NCI-H526 treated with DMSO at 0.1 percent for 48 hours (cell line): ENCODE data around the gene SHISAL1.

Experiments used
- DNase-seq: peaks from one replicate; lab custom pipeline; 2025; lab: John Stamatoyannopoulos, UW

SHISAL1 gene

GRCh38 chr22:44277386-44278135 is 35.2 kb downstream of the SHISAL1 start:
- no peak for DNase-seq

- DNase-seq: no peak
Measured at GRCh38 chr22:44276706-44277356, 35.9 kb downstream of the SHISAL1 start.

GRCh38 chr22:44276041-44276440 is 36.7 kb downstream of the SHISAL1 start:
- no peak for DNase-seq

GRCh38 chr22:44275631-44275995 is 37.1 kb downstream of the SHISAL1 start:
- no peak for DNase-seq

- no peak for DNase-seq
Measured at GRCh38 chr22:44274918-44275630, 37.7 kb downstream of the SHISAL1 start.

- no peak for DNase-seq
Measured at GRCh38 chr22:44273175-44273574, 39.6 kb downstream of the SHISAL1 start.

- DNase-seq: no peak
Measured at GRCh38 chr22:44272401-44272771, 40.4 kb downstream of the SHISAL1 start.

- DNase-seq: no peak
Measured at GRCh38 chr22:44271732-44272400, 40.9 kb downstream of the SHISAL1 start.

GRCh38 chr22:44271010-44271500 is 41.7 kb downstream of the SHISAL1 start:
- no peak for DNase-seq

GRCh38 chr22:44270556-44270880 is 42.2 kb downstream of the SHISAL1 start:
- no peak for DNase-seq

- no peak for DNase-seq
Measured at GRCh38 chr22:44269757-44270555, 42.8 kb downstream of the SHISAL1 start.

- DNase-seq: no peak
Measured at GRCh38 chr22:44269117-44269498, 43.6 kb downstream of the SHISAL1 start.

- no peak for DNase-seq
Measured at GRCh38 chr22:44268431-44269116, 44.2 kb downstream of the SHISAL1 start.

GRCh38 chr22:44267856-44268255 is 44.9 kb downstream of the SHISAL1 start:
- DNase-seq: no peak

- DNase-seq: no peak
Measured at GRCh38 chr22:44266796-44267760, 45.7 kb downstream of the SHISAL1 start.

GRCh38 chr22:44263547-44263946 is 49.2 kb downstream of the SHISAL1 start:
- DNase-seq: no peak

- no peak for DNase-seq
Measured at GRCh38 chr22:44261861-44262595, 50.7 kb downstream of the SHISAL1 start.

- no peak for DNase-seq
Measured at GRCh38 chr22:44261164-44261860, 51.4 kb downstream of the SHISAL1 start.
